Activated T-helper 1 cell treated with Interleukin-2 at 50 U/mL for 16 hours (primary cell): ENCODE data around the gene PIK3C2G.
"Not testable (repeated sequence)": the region's sequence is repeated elsewhere in the genome, so short reads cannot be mapped to it uniquely, and the experiment has no call there.

ENCODE experiments used
- DNase-seq: peaks from one replicate; pipeline ENCODE4 v3.0.0-alpha.2; 2020; ENCODE audit warnings: low read depth

Gene PIK3C2G

DNA sequence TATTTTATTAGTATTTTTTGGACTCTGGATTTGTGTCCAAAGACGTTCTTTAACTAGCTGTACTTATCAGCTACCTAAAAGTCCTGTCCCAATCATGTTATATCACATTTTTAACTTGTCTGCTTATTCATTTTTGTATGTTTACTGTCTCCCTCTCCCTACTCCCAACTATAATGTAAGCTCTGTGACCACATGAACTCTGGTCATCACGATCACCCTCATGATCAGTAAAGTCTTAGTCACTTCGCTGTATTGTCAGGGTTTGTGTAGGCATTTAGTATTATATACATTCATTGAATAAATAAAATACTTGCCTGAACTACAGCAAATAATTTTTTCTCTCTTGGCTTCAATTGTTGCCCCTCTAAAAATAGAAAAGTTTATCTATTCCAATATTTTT, 211.0 kb downstream of the PIK3C2G start:
- DNase-seq, result no peak

DNA sequence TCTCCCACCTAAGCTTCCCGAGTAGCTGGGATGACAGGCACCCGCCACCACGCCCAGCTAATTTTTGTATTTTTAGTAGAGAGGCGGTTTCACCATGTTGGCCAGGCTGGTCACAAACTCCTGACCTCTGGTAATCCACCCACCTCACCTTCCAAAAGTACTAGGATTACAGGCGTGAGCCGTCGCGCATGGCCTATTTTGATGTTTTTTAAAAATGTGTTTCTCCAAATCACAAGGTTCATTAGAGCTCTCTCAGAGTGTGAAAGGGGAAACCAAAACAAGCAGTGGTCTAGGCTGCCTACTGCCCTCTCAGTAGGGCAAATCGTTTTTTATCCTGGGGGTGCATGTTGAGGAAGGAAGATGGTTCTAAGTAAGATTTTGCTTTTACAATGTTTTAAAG, 211.5 kb downstream of the PIK3C2G start:
- no peak for DNase-seq

DNA sequence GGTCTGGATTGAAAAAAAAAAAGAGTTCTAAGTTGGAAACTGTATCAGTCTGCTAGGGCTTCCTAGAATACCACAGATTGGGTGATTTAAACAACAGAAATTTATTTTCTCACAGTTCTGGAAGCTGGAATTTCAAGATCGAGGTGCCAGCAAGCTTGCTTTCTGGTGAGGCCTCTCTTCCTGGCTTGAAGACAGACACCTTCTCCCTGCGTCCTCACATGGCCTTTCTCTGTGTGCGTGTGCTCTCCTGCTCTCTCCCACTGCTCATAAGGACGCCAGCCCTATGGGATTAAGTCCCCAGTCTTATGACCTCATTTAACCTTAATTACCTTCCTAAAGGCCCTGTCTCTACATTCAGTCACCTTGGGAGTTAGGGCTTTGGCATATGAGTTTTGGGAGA, 215.5 kb downstream of the PIK3C2G start:
- no peak for DNase-seq

DNA sequence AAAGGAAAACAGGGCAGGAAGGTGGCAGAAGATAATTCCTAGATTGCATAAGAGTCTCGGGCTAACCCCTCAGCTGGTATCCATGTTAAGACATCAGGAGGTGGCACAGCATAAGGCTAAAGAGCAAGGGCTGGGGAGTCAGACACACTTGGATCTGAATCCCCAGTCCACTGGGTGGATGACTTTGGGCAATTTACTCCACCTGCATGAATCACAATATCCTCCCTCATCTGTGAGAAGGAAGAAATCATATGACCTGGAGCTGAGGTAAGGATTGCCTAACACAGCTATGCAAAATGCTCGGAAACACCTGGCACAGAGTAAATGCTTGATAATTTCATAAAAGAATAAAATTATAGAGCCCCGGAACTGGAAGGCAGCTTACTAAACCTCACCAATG, 217.9 kb downstream of the PIK3C2G start:
- DNase-seq, result no peak

DNA sequence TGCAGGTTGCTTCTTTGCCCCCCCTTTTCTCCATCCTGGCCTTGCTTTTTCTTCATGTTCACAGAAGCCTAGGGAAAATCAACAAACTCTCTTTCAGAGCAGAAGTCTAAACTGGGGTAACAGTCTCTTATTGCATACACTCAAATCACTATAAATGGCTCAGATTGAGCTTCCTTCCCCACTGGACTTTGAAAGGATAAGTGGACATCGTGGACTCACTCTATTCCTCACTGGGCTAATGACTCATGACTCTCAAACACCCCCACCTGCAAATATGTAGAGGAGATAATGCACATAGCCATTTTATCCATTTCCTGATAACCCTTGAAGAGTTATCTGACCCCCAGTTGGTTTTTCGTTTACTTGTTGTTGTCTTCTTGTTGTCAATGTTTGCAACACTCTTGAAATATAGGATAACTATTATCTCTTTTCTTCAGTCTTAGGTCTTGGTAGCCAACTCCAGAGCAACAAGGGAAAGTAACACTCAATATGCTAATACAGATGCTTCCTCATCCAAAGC, 221.3 kb downstream of the PIK3C2G start:
- DNase-seq, result no peak

DNA sequence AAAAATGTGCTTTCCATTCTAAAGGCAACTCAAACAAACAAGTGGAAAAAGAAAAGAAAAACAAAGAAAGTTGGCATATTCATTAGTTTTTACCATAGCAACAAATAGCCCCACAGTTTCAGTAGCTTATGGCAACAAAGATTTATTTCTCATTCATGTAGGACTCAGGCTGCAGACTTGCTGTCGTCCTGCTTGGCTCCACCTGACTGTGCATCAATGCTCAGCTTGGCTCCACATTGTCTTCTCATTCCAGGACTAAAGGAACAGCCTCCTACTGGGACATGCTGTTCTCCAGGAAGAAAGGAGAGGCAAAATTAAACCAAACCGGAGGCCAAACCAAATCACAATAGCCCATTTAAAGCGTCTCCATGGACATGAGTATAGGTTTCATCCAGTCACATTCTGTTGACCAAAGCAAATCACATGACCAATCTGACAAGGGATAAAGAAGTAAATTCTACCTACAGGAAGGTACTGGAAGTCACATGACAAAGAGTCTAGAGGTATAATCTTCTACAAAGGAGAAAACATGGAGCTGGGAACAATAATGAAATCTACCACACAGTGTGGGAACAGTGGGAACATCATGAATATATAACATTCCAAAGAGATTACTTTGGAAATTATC, 222.5 kb downstream of the PIK3C2G start:
- no peak for DNase-seq

DNA sequence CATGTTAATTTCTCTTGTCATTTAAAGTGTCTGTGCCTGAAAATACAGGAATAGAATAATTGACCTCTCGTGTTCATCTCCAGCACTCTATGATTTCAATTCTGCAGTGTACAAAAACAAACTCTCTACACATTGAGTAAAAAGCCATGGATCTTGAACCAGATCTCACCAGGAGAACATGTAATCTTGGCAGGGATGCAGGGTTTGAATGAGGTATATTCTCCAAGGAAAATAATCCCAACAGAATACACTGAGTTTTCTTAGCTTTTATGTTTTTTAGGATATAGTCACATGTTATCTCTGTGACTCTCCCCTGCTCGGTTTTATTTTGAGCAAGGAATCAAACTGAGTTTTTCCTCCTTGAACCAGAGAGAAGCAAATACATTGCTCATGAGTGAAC, 224.7 kb downstream of the PIK3C2G start:
- DNase-seq, result no peak

DNA sequence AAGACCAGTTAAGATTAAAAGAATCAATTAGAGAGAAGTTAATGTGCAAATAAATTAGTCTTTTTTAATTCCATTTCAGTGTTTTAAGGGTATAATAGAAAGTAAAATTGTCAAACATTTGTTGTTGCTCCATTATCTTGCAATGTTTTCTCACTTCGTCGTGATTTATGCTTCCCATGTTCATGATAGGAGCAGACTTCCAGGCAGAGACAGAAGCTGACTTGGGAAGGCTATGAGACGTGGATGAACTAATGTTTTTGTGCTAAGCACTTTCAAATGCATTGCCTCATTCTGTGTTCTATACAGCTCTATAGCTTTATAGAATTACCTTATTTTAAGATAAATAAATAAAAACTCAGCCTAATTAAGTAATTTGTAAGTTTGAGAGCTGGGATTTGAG, 226.2 kb downstream of the PIK3C2G start:
- DNase-seq, result no peak

DNA sequence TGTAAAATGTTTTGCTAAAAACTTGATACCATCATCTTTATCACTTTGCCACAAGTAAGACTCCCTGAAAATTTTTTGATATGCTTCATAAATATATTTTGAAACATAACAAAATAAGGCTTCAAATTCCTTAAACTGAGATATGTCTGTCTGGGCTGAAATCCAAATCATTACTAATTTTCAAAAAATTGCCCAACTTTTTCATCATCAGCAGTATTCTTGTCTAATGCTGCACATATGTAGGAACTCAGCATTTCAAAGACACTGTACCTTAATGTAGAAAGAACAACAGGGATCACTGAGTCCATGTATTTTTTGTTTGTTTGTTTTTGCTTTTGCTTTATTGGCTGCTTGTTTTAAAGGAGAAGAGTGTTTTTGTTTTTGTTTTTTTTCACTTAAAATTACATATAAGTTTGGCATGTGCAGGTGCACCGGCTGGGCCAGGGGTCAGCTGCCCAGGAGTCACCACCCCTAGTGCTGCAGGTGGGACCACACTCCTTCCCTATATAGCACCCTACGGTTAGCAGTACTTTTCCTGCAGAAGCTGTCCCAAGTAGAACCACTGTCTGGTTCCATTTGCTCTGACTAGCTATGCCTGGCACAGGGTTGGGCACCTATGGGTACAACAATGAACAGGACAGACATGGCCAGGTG, 231.2 kb downstream of the PIK3C2G start:
- no peak for DNase-seq

DNA sequence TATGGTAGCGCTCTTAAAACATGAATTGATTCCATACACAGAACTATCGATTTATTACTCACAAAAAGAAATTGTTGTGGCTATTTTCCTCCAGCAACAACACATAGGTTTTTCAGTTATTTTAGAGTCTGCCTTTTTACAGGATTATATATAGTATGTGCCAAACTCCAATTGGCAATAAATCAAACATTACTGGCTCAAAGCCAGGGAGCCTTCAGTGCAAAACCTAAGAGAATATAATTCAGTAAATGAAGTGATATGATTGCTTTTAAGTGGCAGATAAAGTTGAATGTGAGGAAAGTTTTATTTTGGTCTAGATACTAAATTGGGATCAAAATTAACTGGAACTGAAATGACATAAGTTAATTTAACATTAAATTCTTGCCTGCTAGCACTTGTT, 234.8 kb downstream of the PIK3C2G start:
- DNase-seq, result no peak

DNA sequence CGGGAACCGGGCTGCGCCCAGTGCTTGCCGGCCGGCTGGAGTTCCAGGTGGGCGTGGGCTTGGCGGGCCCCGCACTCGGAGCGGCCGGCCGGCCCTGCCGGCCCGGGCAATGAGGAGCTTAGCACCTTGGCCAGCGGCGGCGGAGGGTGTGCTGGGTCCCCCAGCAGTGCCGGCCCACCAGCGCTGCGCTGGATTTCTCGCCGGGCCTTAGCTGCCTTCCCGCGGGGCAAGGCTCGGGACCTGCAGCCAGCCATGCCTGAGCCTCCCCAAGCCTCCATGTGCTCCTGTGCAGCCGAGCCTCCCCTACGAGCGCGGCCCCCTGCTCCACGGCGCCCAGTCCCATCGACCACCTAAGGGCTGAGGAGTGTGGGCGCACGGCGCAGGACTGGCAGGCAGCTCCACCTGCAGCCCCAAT, 238.8 kb downstream of the PIK3C2G start:
- not testable (repeated sequence) for DNase-seq

DNA sequence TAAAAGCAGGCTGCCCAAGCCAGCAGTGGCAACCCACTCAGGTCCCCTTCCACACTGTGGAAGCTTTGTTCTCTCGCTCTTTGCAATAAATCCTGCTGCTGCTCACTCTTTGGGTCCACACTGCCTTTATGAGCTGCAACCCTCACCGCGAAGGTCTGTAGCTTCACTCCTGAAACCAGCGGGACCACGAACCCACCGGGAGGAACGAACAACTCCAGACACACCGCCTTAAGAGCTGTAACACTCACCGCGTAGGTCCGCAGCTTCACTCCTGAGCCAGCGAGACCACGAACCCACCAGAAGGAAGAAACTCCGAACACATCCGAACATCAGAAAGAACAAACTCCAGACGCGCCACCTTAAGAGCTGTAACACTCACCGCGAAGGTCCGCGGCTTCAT, 239.4 kb downstream of the PIK3C2G start:
- not testable (repeated sequence) for DNase-seq

DNA sequence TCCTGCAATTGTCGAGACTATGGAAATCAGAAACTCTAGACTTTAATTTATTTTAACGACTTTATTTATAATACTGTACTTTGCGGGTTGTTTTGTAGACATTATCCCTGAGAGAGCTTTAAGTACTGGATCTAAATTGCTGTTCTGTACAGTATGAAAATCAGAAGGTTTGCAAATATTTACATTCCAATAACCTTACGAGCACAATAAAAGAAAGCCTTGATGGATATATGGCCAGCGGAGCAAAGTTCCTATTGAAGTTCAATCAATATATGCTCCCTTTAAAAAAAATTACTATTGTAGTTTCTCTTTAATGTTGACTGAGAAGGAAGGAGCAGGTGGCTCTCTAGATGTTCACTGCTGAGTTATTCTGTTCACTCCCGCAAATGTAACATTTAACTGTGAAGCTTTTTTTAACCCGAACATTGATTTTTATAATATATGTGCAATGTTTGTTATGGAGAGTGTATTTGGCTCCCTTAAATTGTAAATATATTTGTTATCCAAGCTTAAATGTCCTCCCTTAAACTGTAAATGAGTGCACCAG, 241.2 kb downstream of the PIK3C2G start:
- no peak for DNase-seq

DNA sequence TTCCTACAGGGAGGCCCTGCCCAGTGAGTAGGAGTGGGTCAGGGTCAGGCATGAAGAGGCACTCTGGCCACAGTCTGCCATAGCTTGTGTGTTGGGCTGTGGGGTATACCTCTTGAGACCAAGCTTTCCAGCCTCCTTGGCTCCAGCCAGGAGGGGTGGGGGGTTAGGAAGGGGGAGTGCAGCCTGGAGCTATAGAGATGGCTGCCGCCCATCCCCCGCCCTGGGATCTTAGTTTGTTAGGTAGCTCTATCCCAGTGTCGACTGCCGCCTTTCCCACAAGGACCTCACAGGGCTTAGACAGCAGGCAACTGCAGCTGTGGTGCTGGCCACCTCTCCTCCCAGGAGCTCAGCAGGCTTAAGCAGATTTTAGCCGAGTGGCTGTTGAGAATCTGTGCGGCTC, 260.1 kb downstream of the PIK3C2G start:
- no peak for DNase-seq

DNA sequence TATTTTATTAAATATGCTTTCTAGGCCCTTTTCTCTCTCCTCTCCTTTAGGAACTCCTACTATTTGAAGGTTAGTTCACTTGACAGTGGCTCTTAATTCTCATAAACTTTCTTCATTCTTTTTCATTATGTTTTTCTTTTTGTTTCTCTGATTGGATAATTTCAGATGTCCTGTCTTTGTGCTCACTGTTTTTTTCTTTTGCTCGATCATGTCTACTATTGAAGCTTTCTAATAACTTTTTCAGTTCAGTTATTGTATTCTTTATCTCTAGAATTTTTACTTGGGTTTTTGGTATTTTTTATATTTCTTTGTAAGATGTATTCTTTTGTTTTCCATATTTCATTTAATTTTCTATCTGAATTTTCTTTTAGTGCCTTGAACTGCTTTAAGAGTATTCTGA, 261.5 kb downstream of the PIK3C2G start:
- DNase-seq, result no peak

DNA sequence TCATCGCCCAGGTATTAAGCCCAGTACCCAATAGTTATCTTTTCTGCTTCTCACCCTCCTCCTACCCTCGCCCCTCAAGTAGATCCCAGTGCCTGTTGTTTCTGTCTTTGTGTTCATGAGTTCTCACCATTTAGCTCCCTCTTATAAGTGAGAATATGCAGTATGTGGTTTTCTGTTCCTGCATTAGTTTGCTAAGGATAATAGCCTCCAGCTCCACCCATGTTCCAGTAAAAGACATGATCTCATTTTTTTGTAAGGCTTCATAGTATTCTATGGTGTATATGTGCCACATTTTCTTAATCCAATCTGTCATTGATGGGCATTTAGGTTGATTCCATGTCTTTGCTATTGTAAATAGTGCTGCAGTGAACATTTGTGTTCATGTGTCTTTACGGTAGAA, 281.2 kb downstream of the PIK3C2G start:
- not testable (repeated sequence) for DNase-seq

DNA sequence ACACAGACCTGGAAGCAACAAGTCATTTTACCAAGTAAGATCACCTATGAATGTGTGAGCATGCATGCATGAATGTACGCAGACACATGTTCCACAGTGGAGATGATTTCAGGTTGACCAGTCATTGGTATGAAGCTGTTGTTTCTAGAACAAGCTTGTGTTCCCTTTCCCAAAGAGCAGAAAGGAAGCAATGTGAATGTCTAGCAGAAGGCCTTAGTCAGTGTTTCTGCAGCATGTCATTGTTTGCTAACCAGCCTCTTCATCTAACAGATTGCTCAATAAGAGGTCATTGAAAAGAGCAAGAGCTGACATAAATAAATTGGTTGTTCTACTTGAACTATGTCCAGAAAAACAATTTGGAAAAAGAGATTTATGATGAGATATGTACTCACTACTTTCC, 285.1 kb downstream of the PIK3C2G start:
- DNase-seq, result no peak

DNA sequence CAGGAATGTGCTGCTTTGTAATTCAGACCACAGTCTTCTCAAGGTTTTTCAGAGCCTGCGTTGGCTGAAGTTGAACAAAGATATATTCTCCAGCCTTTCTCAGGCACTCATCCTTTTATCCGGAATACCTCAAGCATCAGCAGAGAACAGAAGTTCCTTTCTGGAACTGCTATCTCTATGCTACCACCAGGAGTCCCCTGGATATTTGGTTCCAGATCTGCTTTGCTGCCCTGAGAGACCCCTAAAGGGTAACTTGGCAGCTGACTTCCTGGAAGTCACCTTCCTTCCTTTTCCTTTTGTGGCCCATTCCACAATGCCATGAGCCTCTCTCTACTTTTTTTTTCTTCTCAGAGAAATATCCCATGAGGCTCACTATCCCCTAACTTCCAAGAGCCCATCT, 288.3 kb downstream of the PIK3C2G start:
- DNase-seq, result no peak

DNA sequence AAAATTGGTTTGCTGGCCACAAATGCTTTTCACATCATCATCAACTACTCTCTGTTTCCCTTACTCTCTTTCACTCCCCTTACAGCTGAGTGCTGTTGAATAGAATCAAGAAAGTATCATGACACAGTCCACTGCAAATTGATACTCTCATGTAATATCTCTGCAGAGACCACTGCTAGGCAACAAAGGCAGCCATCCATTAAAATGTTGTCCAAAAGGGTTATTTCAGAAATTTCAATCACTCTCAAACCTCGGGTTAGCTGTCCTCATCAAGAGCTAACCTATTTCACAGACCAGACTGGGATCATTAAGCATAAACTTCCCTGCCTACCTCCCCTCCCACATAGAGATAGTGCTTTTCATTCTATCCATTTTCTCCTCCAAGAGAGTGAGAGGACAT, 289.8 kb downstream of the PIK3C2G start:
- DNase-seq, result no peak

DNA sequence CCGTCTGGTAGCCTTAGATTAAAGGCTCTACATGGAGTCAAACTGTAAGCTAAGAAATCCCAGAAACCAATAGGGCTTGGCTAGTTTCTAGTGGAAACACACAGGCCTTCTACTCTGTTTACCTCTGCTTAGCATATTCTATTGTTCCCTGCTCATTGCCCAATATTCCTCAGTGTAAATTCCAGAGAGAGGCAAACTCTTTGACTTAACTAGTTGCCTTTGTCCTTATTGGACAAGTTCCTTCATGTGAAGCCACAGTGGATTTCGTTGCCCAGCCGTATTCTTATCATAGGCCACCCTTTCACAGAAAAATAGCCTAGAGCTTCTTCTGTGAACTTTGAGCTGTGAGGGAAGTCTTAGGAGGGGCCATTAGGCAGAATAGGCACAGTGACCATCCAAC, 290.4 kb downstream of the PIK3C2G start:
- DNase-seq, result no peak

DNA sequence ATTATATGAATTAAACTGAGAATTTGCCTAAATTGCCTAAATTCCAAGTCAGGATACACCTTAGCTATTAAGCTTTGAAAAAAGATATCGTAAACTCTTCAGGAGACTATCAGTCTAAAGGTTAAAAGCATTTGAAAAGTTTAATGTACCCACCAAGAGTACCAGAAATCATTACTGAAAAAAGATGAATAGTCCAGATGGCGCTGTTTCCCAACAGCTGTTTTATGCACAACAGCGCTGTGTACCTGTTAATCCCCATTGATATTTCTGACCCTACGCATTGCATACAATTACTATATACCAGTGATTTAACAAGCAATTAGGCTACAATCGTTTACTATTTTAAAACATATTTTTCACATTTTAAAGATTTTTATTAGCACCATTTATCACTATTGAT, 291.5 kb downstream of the PIK3C2G start:
- DNase-seq, result no peak

DNA sequence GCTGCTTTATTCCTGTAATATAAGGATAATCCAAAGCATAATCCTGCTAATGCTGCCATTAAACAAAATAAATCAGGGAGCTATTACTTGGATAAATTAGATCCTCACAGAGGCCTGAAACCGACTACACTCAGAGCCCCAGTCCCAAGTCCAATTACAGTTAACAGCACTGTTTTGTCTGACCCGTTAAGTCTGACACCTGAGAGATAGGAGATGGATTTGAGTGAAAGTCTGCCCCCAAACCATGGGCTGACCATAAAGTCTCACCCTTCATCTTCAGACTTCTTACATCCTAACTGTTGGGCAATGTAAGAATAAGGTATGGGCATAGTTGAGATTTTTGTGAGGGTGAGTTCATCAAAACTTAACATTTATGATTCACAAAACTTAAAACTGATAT, 294.8 kb downstream of the PIK3C2G start:
- no peak for DNase-seq

DNA sequence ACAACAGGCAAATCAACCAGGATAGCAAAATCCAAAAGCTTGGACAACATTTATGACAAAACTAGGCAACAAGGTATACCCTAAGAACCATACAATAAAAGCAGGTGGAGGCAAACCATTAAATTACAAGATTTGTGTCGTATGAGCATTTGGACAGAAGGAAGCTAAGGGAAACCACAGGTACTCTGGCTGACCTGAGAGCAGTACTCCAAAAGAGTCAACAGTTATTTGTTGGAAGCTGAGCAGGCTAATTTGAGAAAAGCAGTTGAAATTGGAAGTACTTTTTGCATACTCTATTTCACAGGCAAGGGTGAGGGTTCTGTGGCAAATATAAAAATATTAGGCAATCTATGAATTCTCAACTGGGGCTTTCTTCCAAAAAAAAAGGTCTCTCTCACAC, 297.9 kb downstream of the PIK3C2G start:
- no peak for DNase-seq

DNA sequence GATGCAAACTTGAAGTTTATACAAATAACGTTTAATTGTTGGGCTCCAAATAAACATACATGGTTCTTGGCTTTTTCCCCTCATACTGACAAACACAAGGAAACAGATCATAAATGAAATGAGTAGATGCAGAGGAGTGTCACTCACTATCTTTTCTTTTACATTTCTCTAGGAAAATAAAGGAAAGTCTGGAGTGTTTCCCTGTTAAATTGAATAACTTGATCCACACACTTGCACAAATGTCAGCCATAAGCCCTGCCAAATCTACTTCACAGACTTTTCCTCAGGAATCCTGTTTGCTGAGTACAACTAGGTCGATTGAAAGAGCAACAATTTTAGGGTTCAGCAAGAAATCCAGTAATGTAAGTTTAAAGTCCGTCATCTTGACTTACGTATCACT, 301.2 kb downstream of the PIK3C2G start:
- no peak for DNase-seq
